ENCODE measurements around the gene LPAR1.

LPAR1 gene

DNA sequence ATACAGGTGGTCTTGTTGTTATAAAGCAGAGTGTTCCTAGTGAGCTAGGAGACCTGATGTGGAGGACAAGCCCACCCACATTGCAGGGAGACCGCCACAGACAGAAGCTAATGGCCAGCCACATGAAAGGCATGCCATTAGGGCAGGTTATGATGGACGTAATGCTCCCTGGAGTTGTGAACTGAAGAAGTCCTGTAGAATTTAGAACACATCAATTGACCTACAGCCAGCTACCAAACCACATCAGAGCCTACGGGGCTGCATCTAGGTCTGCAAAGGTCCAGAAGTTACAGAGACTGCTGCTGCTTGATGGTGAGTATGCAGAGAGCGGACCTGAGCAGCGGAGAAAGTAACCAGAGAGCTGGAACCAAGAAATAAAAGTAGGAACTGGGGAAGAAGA, 116.6 kb downstream of the LPAR1 start:
- DNase-seq (ENCODE audit: low read depth in 2 of 2): no peak

DNA sequence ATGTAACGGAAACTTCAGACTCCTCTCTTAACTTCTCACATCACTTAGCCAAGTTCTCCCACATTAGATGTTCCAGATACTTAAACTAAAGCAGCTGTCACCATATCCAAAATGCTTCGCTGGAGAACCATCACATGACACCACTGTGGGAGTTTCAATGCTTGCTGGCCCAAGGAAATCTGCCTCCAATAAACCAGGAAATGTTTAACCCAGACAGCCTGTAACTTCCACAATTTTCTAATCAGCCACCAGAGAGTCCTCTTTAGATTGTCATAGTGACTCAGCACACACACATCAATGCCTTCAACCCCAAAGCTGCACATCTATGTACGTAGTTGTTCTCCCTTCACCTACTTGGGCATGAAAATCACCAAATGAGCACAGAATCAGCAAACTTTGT, 118.7 kb downstream of the LPAR1 start:
- DNase-seq (ENCODE audit: low read depth in 2 of 2): no peak

GRCh38 chr9:110919050-110919435, 119.2 kb downstream of the LPAR1 start:
- DNase-seq (ENCODE audit: low read depth in 2 of 2): no peak

GRCh38 chr9:110918316-110919049, 119.8 kb downstream of the LPAR1 start:
- DNase-seq (ENCODE audit: low read depth in 2 of 2): no peak

GRCh38 chr9:110916403-110916802, 121.9 kb downstream of the LPAR1 start:
- no peak for DNase-seq (ENCODE audit: low read depth in 2 of 2)

DNA sequence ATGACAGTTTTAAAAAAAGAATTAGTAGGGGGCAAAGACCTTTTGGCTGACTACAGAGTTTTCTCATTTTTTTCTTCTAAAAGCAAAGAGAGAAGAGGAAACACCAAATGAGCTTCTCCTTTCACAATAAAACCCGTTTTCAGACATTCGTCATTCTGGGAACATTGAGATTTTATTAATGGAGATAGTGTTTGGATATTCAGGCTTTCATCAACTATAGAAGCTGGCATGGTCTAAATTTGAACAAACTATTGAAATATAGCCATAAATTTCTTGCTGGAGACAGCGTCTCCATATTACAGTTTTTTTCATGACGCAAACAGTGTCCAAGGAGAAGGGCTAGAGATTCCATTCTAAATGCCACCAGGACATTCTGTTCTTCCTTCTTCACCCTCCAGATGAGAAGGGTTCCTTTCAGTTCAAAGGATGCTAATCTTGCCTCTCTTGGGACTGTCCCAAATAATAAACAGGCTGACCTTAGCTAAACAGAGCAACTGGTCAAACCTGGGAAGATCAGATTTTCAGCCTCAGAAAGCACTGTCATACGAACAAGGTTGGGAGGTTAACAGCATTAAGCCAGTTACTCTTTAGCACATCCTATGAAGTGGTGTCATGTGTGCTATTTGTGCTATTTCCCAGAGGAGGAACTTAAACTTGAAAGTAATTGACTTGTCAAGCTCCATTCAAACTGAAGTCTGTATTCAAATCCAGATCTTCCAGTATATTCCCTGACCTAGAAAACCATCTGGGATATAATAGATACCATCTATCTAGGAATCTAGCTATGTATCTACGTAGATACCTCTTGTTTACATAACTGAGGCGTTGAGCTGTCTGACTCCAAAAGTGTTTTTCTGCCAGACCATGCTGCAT, 125.6 kb downstream of the LPAR1 start:
- DNase-seq (ENCODE audit: low read depth in 2 of 2): no peak

- no peak for DNase-seq (ENCODE audit: low read depth in 2 of 2)
Observed at GRCh38 chr9:110911659-110912418, 126.4 kb downstream of the LPAR1 start.

- DNase-seq (ENCODE audit: low read depth in 2 of 2): no peak
Observed at GRCh38 chr9:110908894-110909293, 129.4 kb downstream of the LPAR1 start.

GRCh38 chr9:110900917-110901316, 137.4 kb downstream of the LPAR1 start:
- no peak for DNase-seq (ENCODE audit: low read depth in 2 of 2)

DNA sequence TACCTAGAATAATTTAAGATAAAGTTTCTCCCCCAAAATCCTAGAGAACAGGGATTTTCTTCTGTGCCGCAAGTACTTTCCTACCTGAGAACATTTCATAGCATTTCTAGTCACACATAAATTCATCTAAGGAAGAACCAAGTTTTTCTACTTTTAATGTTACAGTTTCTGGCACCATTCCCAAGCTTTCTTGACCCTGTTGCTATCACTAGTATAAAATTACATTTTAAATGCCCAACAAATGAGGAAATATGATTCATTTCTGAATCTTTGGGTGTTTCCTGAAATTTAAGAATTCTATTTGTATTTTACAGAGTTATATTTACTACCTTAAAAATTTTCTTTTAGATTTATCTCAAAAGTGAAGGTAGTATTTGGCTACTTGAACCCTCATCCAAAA, 137.8 kb downstream of the LPAR1 start:
- no peak for DNase-seq (ENCODE audit: low read depth in 2 of 2)

DNA sequence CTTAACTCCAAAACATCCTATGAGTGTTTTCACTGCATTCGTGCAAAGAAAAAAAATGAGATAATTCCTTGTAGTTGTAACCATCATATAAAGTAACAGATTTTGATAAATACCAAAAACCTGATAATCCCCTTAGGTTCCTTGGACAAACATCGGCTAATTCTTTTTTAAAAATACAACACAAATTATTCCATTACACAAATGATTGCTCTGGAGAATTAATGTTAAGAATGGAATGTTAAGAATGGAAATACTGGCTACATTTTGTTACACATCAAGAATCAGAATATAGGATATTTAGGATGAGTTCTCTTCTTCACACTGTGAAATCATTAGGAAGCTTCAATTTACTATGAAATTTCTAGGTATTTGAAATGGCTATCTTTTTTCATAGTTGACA, 139.4 kb downstream of the LPAR1 start:
- DNase-seq (ENCODE audit: low read depth in 2 of 2): no peak

DNA sequence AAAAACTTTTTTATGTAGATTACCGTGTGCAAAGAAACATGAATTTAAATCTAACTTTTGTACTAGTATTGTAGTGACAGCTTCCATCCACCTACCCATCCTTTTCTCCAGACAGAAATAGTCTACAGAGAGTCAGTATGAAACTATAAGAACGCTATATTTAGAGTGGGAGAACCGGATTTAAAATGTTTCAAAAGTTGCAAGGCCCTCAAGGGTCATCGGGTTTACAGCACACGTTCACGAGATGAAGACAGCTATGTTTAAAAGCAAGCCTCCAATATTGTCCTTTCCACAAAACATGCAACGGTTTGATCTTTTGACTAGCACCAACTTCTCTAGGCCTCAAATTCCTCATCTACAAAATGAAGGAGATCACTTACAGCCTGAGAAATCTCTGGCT, 139.9 kb downstream of the LPAR1 start:
- no peak for DNase-seq (ENCODE audit: low read depth in 2 of 2)

DNA sequence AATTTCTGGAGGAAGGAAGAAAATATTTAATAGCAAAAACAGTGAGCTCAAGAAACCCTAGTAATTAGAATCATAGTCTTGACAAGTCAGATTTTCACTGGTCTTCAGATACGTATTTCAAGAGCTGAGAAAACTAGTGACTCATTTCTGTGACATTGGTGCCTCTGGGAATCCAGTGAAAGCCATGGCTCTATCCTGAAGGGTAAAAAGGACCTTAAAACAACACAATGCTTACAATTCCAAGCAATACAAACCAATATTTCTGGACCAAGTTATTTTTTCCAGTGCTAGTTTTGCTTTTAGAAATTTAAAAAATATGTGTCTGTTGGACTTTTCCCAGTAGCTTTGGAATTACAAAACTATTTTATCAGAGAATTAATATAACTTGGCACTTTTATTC, 140.3 kb downstream of the LPAR1 start:
- DNase-seq (ENCODE audit: low read depth in 2 of 2): no peak

DNA sequence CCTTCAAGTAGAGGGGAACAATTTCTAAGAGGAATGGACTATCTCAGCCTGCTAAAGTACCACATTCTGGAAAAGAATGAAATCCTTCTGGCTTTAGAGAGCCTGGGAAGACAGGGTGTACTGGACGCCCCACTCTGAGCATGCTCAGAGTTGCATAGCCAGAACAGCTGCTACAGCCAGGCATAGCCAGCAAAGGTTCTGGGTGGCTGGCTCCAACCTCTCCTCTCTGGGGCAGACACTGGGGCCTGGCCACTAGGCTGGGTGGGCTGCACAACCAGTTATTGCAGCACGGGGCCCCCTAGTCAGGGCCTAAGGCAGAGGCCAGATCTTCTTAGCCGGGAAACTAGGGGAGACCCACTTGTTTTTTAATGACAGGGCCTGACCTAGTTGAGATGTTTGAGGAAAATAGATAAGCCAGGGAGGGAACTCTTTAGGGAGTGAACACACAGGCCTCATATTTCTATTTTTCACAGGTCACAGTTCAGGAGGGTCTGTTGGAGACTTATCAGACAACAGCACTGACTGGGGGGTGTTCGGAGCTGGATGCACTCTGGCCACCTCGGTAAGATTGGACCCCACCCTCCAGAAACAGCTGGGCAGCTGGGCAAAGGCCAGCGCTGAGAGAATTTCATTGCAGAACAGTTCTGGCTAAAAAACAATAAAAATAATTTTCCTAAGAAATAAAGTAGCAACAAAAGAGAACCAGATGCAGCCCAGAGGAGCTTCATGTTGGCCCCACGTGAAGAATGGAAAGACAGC, 142.9 kb downstream of the LPAR1 start:
- no peak for DNase-seq (ENCODE audit: low read depth in 2 of 2)

DNA sequence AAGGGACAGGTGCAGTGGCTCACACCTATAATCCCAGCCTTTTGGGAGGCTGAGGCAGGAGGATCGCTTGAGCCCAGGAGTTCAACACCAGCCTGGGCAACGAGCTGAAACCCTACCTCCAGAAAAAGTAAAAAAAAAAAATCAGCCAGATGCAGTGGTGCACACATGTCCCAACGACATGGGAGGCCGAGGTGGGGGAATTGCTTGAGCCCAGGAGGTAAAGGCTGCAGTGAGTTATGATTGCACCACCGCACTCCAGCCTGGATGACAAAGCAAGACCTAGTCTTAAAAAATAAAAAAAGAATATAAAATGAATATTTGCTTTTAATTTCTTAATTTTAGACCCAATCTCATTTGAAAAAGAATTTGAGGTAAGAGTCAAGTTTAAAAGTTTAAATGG, 143.5 kb downstream of the LPAR1 start:
- DNase-seq (ENCODE audit: low read depth in 2 of 2): no peak

- no peak for DNase-seq (ENCODE audit: low read depth in 2 of 2)
Observed at GRCh38 chr9:110892689-110893088, 145.6 kb downstream of the LPAR1 start.

DNA sequence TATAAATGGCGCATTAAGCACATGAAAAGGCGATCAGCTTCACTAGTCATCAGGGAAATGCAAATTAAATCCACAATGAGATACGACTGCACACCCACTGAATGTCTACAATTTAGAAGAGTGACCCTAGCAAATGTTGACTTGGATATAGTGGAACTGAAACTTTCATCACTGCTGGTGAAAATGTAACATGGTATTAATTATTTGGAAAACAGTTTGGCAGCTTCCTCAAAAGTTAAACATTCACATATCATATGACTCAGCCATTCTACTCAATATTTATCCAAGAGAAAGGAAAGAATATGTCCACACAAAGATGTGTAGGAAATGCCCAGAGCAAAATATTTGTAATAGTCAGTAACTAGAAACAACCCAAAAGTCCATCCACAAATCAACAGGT, 146.5 kb downstream of the LPAR1 start:
- no peak for DNase-seq (ENCODE audit: low read depth in 2 of 2)

DNA sequence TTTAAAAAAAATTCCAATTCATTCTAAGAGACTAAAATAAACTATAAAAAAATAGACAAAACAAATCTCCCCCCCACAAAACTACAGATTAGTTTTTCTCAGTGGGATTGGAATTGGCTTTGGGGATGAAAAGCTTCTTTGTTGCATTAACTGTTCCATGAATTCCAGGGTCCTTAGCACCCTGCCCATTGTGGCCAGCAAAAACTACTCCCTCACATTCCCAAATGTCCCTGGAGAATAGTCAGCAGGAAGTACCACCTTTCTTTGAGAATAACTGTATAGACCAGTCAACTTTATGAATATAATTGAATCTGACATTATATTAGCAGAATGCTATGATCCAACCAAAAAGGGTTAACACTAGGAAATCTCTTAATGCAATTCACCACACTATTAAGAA, 147.9 kb downstream of the LPAR1 start:
- no peak for DNase-seq (ENCODE audit: low read depth in 2 of 2)

DNA sequence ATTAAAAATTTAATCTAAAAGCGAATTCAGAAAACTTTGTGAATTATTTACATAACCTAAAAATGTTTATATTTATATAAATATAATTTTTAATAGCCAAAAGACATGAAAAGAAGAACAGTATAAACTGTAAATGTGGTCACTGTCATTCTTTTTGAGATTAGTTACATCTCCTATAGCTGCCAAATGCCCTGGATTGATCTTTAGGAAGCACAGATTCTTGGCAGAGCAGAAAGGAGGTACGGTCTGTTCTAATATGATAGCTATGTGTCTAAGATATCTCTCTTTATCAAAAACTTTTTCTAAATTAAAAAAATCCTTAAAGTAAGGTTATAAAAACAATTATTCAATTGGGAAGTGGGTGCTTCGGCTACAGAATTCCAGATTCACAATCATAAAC, 151.0 kb downstream of the LPAR1 start:
- no peak for DNase-seq (ENCODE audit: low read depth in 2 of 2)

GRCh38 chr9:110886832-110887231, 151.4 kb downstream of the LPAR1 start:
- no peak for DNase-seq (ENCODE audit: low read depth in 2 of 2)

DNA sequence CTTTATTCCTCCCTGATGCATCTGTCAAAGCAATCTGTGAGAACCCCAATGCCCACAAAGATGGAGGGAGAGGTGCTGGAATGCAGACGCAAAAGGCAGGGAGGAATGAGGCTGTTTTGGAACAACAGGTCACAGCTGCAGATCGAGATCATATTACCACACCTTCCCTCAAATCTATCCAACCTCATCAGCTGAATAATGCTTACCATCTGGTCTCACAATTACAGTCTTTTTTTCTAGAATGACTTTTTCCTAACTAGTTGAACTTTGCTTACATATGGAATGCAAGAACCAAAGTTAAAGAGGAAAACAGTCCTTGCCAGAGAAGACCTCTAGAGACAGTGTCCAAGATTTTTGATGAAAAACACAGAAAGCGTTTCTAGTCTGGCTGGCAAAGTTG, 158.1 kb downstream of the LPAR1 start:
- DNase-seq (ENCODE audit: low read depth in 2 of 2): no peak

- DNase-seq (ENCODE audit: low read depth in 2 of 2): no peak
Observed at GRCh38 chr9:110877374-110877773, 160.9 kb downstream of the LPAR1 start.

Measured in activated CD4-positive, alpha-beta T cell treated with anti-CD3 and anti-CD28 coated beads for 24 hours (primary cell).